Left lobe of liver (tissue), 2 donors: ENCODE data around the gene WDR33. TPM values are rescaled to one million over a fixed set of nuclear protein-coding genes. Genes with fewer than 3 reads are reported as not detected.

Experiments used
- ATAC-seq: fragments of 200-7000 bp; cut with Tn5 transposase; one replicate; pipeline ENCODE4 v1.9.1; 2020; ENCODE audit warnings: mild to moderate bottlenecking, moderate library complexity
- DNase-seq: peaks from one replicate; pipeline ENCODE4 v3.0.0-alpha.2; 2020; ENCODE audit warnings: low spot score
- total RNA-seq: library from RNA; stranded (reverse); gene quantifications from one replicate; pipeline ENCODE4 v1.2.1, GENCODE V29; 2021
- donor health status: DM: no; HTN: no; CAD: no; lungs with moderate emphysema.
- donor health status: DM: no; HTN: yes; CAD: no.

The WDR33 gene
- total RNA-seq, 1 donor from 2014 or later, result 28.8 TPM

DNA sequence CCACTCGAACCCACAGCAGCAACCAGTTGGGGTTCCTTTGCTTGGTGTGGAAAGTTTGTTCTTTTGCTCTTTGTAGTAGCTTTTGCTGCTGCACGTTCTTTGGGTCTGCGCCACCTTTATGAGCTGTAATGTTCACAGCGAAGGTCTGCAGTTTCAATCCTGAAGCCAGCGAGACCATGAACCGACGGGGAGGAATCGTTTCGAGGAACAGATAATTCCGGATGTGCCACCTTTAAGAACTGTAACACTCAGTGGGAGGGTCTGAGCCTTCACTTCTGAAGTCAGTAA lies 150.7 kb downstream of the WDR33 start:
- DNase-seq (no peak), ATAC-seq (no peak)

DNA sequence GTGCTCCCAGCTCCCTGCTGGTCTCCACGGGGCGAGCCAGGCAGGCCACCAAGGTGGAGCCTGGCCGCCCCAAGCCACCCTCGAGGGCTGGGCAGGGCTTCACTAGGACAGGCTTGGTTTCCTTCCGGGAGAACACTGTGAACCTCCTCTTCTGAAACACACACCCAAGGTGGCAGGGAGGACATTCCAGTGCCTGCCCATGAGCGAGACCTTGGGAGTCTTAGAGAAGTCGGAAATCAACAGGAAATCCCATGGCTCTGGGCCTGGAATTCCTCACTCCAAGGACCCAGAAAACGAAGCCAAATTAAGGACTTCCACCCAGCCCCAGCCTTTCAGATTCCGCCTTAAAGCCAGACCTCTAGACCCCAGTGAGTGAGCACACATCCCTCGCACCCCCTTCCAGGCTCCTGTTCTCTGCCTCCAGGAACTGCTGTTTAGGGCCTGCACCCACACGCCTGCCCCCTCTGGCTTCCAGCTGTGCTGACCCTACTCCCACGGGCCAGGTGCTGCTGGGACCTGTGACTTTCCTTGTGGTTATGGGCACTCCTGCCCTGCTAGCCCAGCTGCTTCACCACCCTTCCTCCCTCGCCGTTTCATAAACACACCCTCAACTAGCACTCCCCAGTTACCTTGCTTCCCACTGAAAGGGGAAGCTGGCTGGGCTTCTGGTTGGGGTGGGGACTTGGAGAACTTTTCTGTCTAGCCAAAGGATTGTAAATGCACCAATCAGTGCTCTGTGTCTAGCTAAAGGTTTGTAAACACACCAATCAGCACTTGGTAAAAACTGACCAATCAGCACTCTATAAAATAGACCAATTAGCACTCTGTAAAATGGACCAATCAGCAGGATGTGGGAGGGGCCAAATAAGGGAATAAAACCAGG lies 151.3 kb downstream of the WDR33 start:
- ATAC-seq (peak; percentile 14), DNase-seq (no peak)

DNA sequence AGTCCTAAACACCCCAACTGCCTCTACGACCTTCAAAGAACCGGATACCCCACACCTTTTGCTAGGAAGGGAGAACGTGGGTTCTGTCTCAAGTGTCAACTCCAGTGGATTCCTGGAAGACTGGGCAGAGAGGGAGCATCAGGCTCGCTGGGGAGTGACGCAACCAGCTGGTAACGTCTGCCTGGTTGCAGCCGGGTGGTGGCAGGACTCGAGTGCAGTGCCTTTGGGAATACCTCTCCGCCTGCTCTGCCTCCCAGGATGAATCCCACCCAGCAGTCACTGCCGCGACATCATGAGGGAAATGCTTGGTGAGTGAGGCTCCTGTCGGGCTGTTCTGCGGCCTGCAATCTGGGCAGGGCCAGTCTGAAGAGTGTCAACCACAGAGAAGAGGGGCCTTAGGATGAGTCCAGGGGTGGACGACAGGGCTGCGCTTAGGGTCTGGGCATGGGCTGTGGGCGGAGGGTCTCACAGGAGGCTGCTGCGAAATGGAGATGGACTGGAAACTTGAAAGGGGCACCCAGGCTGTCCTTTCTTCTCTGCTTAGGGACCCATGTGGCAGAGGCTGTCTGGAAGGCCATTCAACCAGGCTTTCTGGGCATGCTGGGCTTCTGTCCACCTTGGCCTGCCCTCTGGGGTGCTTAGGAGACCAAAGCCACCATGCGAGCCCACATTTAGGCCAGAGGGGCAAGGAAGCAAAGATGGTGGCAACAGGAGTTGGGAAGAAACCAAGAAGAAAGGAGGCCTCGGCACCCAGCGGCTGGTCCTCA lies 152.1 kb downstream of the WDR33 start:
- no peak for DNase-seq
- no peak for ATAC-seq

DNA sequence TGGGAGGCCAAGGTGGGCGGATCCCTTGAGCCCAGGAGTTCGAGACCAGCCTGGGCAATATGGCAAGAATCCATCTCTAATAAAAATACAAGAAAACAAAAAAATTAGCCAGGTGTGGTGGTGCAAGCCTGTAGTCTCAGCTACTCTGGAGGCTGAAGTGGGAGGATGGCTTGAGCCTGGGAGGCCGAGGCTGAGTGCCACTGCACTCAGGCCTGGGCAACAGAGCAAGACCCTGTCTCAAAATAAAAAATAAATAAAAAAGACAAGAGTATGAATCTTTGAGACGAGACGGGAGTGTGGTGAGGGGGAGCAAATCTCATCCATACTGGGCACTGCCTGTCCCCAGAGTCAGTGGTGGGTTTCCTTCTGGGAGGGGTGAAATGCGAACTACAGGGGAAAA lies 152.8 kb downstream of the WDR33 start:
- ATAC-seq (no peak), DNase-seq (no peak)

DNA sequence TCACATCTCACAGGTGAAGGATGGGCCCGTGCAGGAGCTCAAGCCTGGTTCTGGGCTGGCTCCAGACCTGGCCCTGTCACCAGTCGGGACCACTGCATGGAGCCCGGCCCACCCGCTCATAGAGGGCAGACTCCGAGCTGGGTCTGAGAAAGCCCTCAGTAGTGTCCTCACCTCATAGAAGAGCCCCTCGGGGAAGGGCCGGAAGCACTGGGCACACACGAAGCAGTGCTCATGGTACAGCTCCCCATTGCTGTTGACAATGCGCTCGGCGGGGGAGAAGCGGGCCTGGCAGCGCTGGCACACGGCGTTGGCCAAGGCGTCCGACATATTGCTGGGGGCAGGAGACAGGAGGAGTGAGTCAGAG lies 153.8 kb downstream of the WDR33 start:
- no peak for ATAC-seq

DNA sequence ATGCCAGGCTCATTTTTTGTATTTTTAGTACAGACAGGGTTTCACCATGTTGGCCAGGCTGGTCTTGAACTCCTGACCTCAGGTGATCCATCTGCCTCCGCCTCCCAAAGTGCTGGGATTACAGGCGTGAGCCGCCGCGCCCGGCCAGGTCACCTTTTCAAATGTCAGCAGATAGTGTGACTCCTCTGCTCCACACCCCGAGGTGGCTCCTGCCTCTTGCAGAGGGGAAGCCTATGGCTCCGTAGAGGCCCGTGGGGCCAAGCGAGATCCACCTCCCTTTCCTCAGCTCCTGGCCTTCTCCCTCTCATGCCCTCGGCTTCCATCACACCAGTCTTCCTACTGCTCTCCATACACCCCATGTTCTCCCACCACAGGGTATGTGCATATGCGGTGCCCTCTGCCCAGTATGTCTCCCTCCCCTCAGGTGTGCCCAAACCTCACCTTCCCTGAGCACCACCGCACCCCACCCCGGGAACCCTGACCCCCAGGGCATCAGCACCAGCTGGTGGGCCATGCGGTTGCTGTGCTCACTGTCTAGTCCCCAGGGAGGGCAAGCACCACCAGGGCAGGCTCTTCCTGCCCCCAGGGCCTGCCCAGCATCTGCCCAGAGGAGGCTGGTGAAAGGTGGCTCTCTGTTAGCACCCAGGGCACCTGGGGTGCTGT lies 154.3 kb downstream of the WDR33 start:
- ATAC-seq (no peak), DNase-seq (no peak)

More for the DNA sequence above, 153.8 kb downstream of the WDR33 start:
- no peak for DNase-seq

DNA sequence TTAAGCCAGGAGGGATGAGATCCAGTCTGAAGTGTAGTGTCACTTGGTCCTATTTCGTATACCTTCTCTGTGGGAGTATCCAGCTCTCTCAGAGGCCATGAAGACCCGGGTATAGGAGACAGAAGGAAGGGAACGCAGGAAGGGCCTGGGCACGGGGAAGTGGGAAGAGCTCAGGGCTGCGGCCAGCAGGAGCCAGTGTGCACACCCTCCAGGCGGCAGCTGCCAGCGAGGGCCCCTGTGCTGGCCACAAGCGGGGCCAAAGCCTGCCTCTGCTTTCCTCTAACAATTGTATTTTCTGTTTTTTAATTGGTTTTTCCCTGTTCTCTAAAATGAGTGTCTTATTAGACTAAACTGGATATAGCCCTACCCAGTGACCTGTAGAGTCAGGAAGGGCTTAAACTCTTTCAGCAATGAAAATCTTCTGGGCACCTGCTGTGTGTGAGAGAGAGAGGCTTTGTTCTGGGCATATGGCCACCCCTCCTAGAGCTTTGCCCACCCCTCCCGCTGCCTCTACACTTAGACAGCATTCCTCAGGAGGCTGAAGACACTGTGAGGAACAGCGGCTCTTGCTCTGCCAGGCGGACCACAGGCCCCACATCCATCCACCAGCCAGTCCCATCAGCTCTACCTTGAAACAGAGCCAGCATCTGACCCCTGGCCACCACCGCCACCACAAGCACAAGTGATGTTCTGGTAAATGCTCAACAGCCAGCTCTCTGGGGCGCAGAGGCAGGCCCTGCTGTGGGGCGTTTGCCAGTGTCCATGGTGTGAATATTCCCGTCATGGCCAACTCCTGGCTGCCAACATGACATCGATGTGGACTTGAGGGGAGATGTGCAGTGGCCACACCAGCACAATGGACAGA lies 155.5 kb downstream of the WDR33 start:
- DNase-seq, result no peak
- no peak for ATAC-seq

DNA sequence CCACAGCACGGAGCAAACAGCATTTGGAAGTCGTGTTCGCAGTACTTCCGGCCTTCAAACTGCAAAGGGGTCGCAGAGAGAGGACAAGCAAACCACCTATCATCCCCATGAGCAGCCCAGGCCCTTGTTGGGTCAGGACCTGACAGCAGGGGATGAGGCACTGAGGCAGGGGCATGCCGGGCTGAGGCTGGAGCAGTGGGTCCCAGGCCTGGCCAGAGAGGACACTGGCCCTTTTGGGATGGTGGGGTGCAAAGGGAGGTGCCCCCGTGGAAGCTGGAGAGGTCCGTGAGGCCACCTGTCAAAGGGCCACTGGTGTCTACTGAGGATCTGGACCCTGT lies 156.2 kb downstream of the WDR33 start:
- ATAC-seq (no peak), DNase-seq (no peak)

DNA sequence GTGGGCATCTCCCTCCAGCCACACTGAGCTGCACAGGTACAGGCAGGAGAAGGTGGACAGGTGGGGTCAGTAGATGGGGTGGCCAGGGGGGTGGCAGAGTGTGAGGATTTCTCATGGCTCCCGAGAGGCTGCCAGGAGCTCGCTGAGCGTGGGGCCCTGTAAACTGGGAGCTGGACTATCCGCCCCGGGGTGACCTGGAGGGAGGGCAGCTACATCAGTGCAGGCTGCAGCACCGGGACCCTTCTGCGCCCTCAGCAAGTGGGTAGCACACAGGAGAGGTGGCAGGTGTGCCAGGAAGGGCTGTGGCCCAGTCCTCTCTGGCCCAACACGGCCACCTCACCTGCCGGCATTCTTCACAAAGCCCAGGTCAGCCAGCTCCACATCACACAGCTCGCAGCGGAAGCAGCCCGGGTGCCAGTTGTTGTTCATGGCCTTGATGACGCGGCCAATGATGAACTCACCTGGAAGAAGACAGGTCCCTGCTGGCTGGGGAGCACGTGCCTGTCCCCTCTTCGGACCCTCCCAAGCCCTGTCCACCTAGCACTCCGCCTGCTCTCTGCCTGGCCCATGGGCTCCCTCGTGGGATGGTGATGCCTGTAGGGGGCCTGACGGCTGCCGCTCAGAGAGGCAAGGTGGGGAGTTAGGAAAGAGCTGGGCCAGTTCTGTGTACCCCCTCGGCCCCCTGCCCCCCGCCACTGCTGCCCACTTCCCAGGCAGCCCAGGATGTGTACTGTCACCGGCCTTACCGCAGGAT lies 156.7 kb downstream of the WDR33 start:
- no peak for ATAC-seq
- DNase-seq, result no peak

DNA sequence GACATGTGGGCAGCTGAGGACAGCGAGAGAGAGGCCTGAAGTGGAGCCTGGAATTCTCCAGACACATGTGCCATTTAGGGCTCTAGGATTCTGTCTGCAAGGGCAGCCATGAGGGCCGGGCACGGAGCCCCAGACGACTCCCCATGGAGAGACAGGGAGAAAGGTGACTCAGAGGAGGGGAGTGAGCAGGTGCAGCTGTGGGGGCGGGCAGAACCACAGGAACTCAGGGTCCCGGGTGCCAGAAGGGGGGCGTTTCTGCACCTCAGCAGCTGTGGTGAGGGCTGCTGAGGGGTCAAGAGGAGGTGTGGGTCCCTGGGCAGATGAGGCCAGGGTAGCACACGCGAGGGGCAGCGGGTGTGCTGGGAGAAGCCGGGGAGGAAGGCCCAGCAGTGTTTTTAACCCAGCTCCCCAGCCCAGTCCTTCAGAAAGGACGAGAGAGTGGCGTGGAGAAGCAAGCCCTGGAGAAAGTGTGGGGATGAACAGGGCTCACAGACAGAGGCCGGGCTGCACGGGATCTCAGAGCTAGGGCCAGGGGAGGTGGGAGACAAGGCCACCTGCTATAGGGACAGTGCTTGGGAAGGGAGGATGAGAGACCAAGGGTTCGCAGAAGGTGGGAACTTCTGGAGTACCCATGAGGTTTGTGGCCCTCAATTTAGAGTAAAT lies 157.4 kb downstream of the WDR33 start:
- DNase-seq, result no peak
- ATAC-seq, result no peak

DNA sequence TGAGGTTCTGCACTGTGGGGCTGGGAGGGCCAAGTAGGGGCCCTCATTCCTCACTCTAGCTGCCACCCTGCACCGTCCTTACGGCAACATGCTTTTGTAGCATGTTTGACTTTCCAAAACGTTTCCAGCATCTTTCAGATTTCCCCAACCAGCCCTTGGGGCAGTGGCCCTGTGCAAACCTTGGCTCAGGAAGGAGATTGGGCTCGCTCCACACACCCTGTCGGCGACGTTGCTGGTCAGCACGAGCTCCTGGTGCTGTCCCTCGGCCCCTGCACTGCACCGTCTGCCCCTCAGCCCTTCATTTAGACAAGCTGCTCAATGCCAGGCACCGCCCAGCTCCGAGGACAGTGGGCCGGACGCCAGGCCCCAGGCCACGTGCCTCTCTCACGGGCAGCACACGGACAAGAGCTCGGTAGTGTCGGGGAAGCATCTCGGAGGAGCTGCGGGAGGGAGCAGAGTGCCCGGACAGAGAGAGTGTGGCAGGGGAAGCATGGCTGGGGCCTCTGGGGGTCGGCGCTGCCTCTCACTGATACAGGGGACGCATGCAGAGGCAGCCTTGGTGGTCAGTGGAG lies 158.1 kb downstream of the WDR33 start:
- no peak for ATAC-seq
- no peak for DNase-seq

DNA sequence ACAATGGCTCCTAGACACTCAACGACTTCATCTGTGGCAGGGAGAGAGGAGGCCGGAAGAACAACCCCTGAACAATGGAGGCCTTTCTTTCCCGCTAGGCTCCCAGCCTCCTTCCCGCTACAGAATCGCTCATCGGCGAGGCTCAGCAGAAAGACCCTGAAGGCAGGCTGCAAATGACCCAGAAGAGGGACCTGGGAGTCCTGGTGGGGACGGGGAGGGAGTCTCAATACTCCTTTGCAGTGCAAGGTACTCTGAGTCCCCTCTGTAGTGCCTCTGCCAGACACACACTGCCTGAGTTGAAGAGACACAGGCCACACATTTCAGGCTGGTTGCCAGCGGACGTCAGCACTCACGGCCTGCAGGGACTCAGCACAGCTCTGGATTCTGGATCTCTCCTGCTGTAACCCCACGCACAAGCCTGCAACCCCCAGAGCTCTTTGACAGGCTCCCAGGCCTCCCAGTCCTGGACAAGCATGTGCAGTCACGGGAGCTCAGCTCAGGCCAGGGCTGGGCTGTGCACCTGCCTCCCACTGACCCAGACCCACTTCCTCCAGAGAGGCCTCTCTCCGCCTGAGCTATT lies 158.9 kb downstream of the WDR33 start:
- ATAC-seq (peak; percentile 27), DNase-seq (no peak)

DNA sequence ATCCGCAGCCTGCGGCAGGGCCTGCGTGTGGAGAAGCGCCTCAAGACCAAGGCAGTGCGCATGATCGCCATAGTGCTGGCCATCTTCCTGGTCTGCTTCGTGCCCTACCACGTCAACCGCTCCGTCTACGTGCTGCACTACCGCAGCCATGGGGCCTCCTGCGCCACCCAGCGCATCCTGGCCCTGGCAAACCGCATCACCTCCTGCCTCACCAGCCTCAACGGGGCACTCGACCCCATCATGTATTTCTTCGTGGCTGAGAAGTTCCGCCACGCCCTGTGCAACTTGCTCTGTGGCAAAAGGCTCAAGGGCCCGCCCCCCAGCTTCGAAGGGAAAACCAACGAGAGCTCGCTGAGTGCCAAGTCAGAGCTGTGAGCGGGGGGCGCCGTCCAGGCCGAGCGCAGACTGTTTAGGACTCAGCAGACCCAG lies 159.6 kb downstream of the WDR33 start:
- no peak for DNase-seq
- no peak for ATAC-seq

Other genes with a start within 250 kb of the WDR33 start
- gene GPR17, start 165.0 kb downstream of the WDR33 start, total RNA-seq, result not detected
- 31.0 TPM for gene LIMS2, start 135.6 kb downstream of the WDR33 start, total RNA-seq
- gene SFT2D3, start 109.7 kb downstream of the WDR33 start, total RNA-seq, result 3.7 TPM
- 15.3 TPM for gene POLR2D, start 47.0 kb upstream of the WDR33 start, total RNA-seq
- gene AMMECR1L, start 74.8 kb upstream of the WDR33 start, total RNA-seq, result 6.4 TPM
- 12.3 TPM for gene SAP130, start 216.9 kb upstream of the WDR33 start, total RNA-seq